ENCODE results near the gene PCSK2.

DNA sequence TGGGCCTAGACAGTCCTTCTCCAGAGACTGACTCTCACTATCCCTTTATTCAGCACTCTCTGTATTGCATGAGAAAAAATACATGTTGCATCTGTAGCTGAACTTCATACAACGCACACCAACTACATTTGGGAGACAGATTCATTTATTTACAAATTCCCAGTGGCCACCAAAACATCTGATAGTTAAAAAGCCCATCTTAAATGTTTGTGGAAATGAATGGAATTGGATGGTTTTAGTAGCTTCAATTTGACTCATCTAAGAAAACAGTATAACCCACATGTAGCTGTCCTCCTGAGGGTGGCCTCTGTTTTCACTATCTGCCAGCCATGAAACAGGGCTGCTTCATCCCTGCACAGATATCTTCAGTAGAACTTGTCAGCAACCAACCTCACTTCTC lies 116.3 kb downstream of the PCSK2 start:
- TF ChIP-seq, protein P1, sequence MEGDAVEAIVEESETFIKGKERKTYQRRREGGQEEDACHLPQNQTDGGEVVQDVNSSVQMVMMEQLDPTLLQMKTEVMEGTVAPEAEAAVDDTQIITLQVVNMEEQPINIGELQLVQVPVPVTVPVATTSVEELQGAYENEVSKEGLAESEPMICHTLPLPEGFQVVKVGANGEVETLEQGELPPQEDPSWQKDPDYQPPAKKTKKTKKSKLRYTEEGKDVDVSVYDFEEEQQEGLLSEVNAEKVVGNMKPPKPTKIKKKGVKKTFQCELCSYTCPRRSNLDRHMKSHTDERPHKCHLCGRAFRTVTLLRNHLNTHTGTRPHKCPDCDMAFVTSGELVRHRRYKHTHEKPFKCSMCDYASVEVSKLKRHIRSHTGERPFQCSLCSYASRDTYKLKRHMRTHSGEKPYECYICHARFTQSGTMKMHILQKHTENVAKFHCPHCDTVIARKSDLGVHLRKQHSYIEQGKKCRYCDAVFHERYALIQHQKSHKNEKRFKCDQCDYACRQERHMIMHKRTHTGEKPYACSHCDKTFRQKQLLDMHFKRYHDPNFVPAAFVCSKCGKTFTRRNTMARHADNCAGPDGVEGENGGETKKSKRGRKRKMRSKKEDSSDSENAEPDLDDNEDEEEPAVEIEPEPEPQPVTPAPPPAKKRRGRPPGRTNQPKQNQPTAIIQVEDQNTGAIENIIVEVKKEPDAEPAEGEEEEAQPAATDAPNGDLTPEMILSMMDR (IDR thresholded peaks at IDR 0.05 in 8 of 11, conservative IDR thresholded peaks at IDR 0.05 in 3 of 11): no peak
- TF ChIP-seq POLR2A (IDR thresholded peaks at IDR 0.05): no peak
- TF ChIP-seq POLR2AphosphoS5 (IDR thresholded peaks at IDR 0.05): no peak

Data from spleen (tissue), 7 donors.